ENCODE results near the gene TRABD2B. TPM values are rescaled to one million over a fixed set of nuclear protein-coding genes. Genes with fewer than 3 reads are reported as not detected.

TRABD2B gene
- polyA plus RNA-seq, 4 donors, result under 0.01 to 2.6 (median 2.2) TPM; not detected in 1

GRCh38 chr1:47742890-47743760, 254.1 kb downstream of the TRABD2B start:
- Histone ChIP-seq H3K9me3 (ENCODE audit: control insufficient read depth in 2 of 2, insufficient read depth in 1 of 2, low read depth in 1 of 2, low read length in 1 of 2) (no peaks in the 10 kb centered on the region), H3K27ac (ENCODE audit: low read depth in 1 of 3, low read length in 2 of 3) (no peak overlapping the region), H3K36me3 (ENCODE audit: control insufficient read depth in 3 of 3, insufficient read depth in 2 of 3, low read depth in 1 of 3, low read length in 3 of 3) (no peaks in the 10 kb centered on the region), H3K4me3 (ENCODE audit: low read depth in 1 of 3, low read length in 3 of 3) (no peak overlapping the region), H3K4me1 (ENCODE audit: control insufficient read depth in 3 of 3, insufficient read depth in 2 of 3, low read depth in 1 of 3, low read length in 2 of 3) (no peaks in the 10 kb centered on the region), H3K27me3 (ENCODE audit: control insufficient read depth in 3 of 3, insufficient read depth in 3 of 3, low read length in 3 of 3) (no peaks in the 10 kb centered on the region)
- 84 to 88% (median 88%) methylated on average over 8 to 9 of the region's 9 CpGs for WGBS, 3 donors
- FAIRE-seq, result no peak
- DNase-seq, result no peak

- Histone ChIP-seq H3K4me3 (ENCODE audit: low read depth in 1 of 3, low read length in 3 of 3) (no peak overlapping the region), H3K27me3 (ENCODE audit: control insufficient read depth in 3 of 3, insufficient read depth in 3 of 3, low read length in 3 of 3) (peaks cover 0 to 5% (median 0%) of the 10 kb centered on the region in 3 donors), H3K9me3 (ENCODE audit: control insufficient read depth in 2 of 2, insufficient read depth in 1 of 2, low read depth in 1 of 2, low read length in 1 of 2) (no peaks in the 10 kb centered on the region), H3K4me1 (ENCODE audit: control insufficient read depth in 3 of 3, insufficient read depth in 2 of 3, low read depth in 1 of 3, low read length in 2 of 3) (no peaks in the 10 kb centered on the region), H3K27ac (ENCODE audit: low read depth in 1 of 3, low read length in 2 of 3) (no peak overlapping the region), H3K36me3 (ENCODE audit: control insufficient read depth in 3 of 3, insufficient read depth in 2 of 3, low read depth in 1 of 3, low read length in 3 of 3) (no peaks in the 10 kb centered on the region)
- WGBS, 3 donors, result 25 to 34% (median 31%) methylated on average over 8 of the region's 8 CpGs
- FAIRE-seq, result no peak
- peak; percentile 45 to 65 for DNase-seq
These were observed 258.5 kb downstream of the TRABD2B start for GRCh38 chr1:47738560-47739182.

DNA sequence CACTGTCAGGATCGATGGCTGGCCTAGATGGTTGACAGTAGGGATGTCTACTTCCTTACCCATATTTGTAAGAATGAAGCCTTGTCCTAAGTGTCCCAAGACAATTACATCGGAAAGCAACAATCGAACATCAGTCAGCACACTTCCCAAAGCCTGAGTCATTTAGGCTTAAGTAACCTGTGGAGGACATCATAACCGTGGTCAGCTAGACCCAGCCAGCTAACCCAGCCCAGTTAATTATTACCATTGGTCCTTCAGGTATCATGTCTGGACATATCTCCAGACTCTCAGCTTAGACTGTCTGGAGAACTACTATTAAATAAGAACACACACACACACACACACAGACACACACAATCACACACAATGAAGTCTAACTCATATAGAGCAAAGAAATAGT, 264.7 kb downstream of the TRABD2B start:
- DNase-seq, result peak in 1 of 2 donors; percentile 66
- 80 to 81% (median 80%) methylated on average over 4 of the region's 4 CpGs for WGBS, 3 donors

DNA sequence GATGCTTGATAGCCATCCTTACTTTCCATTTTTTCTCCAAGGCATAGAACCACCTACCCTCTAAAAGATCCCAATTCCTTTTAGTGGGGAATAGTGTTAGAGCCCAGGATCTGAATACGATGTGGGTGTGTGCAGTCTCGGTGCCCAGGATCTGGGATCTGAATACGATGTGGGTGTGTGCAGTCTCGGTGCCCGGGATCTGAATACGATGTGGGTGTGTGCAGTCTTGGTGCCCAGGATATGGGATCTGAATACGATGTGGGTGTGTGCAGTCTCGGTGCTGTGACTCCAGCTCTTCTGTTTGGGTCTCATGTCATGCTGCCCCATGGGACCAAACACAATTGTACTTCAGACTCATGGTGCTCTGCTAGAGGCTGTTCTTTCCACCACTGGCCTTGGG, 265.5 kb downstream of the TRABD2B start:
- 52 to 68% (median 55%) methylated on average over 8 of the region's 8 CpGs for WGBS, 3 donors
- Histone ChIP-seq H3K4me3 (ENCODE audit: low read depth in 1 of 3, low read length in 3 of 3) (no peak overlapping the region), H3K36me3 (ENCODE audit: control insufficient read depth in 3 of 3, insufficient read depth in 2 of 3, low read depth in 1 of 3, low read length in 3 of 3) (no peaks in the 10 kb centered on the region), H3K4me1 (ENCODE audit: control insufficient read depth in 3 of 3, insufficient read depth in 2 of 3, low read depth in 1 of 3, low read length in 2 of 3) (peaks cover 0 to 30% (median 6%) of the 10 kb centered on the region in 3 donors), H3K27me3 (ENCODE audit: control insufficient read depth in 3 of 3, insufficient read depth in 3 of 3, low read length in 3 of 3) (no peaks in the 10 kb centered on the region), H3K27ac (ENCODE audit: low read depth in 1 of 3, low read length in 2 of 3) (peak overlapping the region in 1 of 3 donors; percentile 47), H3K9me3 (ENCODE audit: control insufficient read depth in 2 of 2, insufficient read depth in 1 of 2, low read depth in 1 of 2, low read length in 1 of 2) (peaks cover 0 to 7% of the 10 kb centered on the region in 2 donors)
- no peak for FAIRE-seq
- no peak for DNase-seq

More for the DNA sequence above, 264.7 kb downstream of the TRABD2B start:
- H3K27me3 ChIP-seq (ENCODE audit: control insufficient read depth in 3 of 3, insufficient read depth in 3 of 3, low read length in 3 of 3), result peaks cover 0 to 5% (median 0%) of the 10 kb centered on the region in 3 donors
- peaks cover 0 to 7% of the 10 kb centered on the region in 2 donors for H3K9me3 ChIP-seq (ENCODE audit: control insufficient read depth in 2 of 2, insufficient read depth in 1 of 2, low read depth in 1 of 2, low read length in 1 of 2)
- no peak overlapping the region for H3K4me3 ChIP-seq (ENCODE audit: low read depth in 1 of 3, low read length in 3 of 3)
- H3K27ac ChIP-seq (ENCODE audit: low read depth in 1 of 3, low read length in 2 of 3), result peak overlapping the region in 1 of 3 donors; percentile 74
- H3K36me3 ChIP-seq (ENCODE audit: control insufficient read depth in 3 of 3, insufficient read depth in 2 of 3, low read depth in 1 of 3, low read length in 3 of 3), result no peaks in the 10 kb centered on the region
- no peak for FAIRE-seq
- peaks cover 0 to 24% (median 3%) of the 10 kb centered on the region in 3 donors for H3K4me1 ChIP-seq (ENCODE audit: control insufficient read depth in 3 of 3, insufficient read depth in 2 of 3, low read depth in 1 of 3, low read length in 2 of 3)

- 52 to 69% (median 54%) methylated on average over 2 of the region's 2 CpGs for WGBS, 3 donors
- peak overlapping the region in 1 of 3 donors; percentile 71 for H3K27ac ChIP-seq (ENCODE audit: low read depth in 1 of 3, low read length in 2 of 3)
- peaks cover 0 to 49% (median 6%) of the 10 kb centered on the region in 3 donors for H3K4me1 ChIP-seq (ENCODE audit: control insufficient read depth in 3 of 3, insufficient read depth in 2 of 3, low read depth in 1 of 3, low read length in 2 of 3)
- H3K27me3 ChIP-seq (ENCODE audit: control insufficient read depth in 3 of 3, insufficient read depth in 3 of 3, low read length in 3 of 3), result peaks cover 0 to 6% (median 3%) of the 10 kb centered on the region in 3 donors
- no peaks in the 10 kb centered on the region for H3K36me3 ChIP-seq (ENCODE audit: control insufficient read depth in 3 of 3, insufficient read depth in 2 of 3, low read depth in 1 of 3, low read length in 3 of 3)
- peaks cover 0 to 7% of the 10 kb centered on the region in 2 donors for H3K9me3 ChIP-seq (ENCODE audit: control insufficient read depth in 2 of 2, insufficient read depth in 1 of 2, low read depth in 1 of 2, low read length in 1 of 2)
- no peak overlapping the region for H3K4me3 ChIP-seq (ENCODE audit: low read depth in 1 of 3, low read length in 3 of 3)
- no peak for DNase-seq
- peak; percentile 49 for FAIRE-seq
These were observed 267.5 kb downstream of the TRABD2B start for GRCh38 chr1:47729685-47730084.

- Histone ChIP-seq H3K9me3 (ENCODE audit: control insufficient read depth in 2 of 2, insufficient read depth in 1 of 2, low read depth in 1 of 2, low read length in 1 of 2) (peaks cover 0 to 7% of the 10 kb centered on the region in 2 donors), H3K4me3 (ENCODE audit: low read depth in 1 of 3, low read length in 3 of 3) (no peak overlapping the region), H3K36me3 (ENCODE audit: control insufficient read depth in 3 of 3, insufficient read depth in 2 of 3, low read depth in 1 of 3, low read length in 3 of 3) (no peaks in the 10 kb centered on the region), H3K27me3 (ENCODE audit: control insufficient read depth in 3 of 3, insufficient read depth in 3 of 3, low read length in 3 of 3) (peaks cover 0 to 6% (median 3%) of the 10 kb centered on the region in 3 donors), H3K4me1 (ENCODE audit: control insufficient read depth in 3 of 3, insufficient read depth in 2 of 3, low read depth in 1 of 3, low read length in 2 of 3) (peaks cover 0 to 69% (median 6%) of the 10 kb centered on the region in 3 donors), H3K27ac (ENCODE audit: low read depth in 1 of 3, low read length in 2 of 3) (peak overlapping the region in 2 of 3 donors; percentile 2 to 71)
- 25 to 62% (median 32%) methylated on average over 5 of the region's 5 CpGs for WGBS, 3 donors
- peak in 1 of 2 donors; percentile 27 for DNase-seq
- FAIRE-seq, result no peak
These were observed 269.5 kb downstream of the TRABD2B start for GRCh38 chr1:47727697-47728085.

DNA sequence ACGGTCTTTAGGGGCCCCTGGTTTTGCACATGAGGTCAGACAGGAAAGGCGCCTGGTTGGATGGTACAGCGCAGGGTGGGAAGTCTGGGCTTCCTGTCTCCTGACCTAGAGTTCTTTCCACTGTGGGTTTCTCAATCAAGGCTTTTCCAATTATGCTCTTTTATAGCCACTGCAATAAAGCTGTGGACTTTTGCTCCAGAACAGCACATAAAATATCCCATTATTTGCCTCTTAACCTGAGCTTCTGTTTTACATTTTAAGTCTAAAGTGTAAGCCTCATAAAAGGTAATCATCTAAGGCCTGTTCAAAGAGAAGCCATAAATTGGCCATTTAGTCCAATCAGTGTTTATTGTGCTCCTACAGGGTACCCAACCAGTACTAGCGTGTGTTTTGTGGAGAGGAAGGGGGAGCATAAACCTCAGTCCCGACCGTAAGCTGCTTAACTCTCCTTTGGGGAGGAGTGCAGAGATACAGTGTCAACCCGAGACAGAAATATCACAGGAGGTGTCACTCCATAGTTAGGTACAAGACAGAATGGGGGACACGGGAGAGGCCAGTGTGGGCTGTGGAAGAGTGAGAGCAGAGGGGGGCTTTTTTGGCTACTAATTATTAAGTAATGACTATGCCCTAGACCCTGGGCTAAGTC, 270.0 kb downstream of the TRABD2B start:
- peak; percentile 91 to 93 for DNase-seq
- no peak for FAIRE-seq
- Histone ChIP-seq H3K27me3 (ENCODE audit: control insufficient read depth in 3 of 3, insufficient read depth in 3 of 3, low read length in 3 of 3) (peaks cover 0 to 6% (median 3%) of the 10 kb centered on the region in 3 donors), H3K4me1 (ENCODE audit: control insufficient read depth in 3 of 3, insufficient read depth in 2 of 3, low read depth in 1 of 3, low read length in 2 of 3) (peaks cover 0 to 71% (median 6%) of the 10 kb centered on the region in 3 donors), H3K4me3 (ENCODE audit: low read depth in 1 of 3, low read length in 3 of 3) (no peak overlapping the region), H3K9me3 (ENCODE audit: control insufficient read depth in 2 of 2, insufficient read depth in 1 of 2, low read depth in 1 of 2, low read length in 1 of 2) (peaks cover 0 to 7% of the 10 kb centered on the region in 2 donors), H3K27ac (ENCODE audit: low read depth in 1 of 3, low read length in 2 of 3) (peak overlapping the region in 1 of 3 donors; percentile 74), H3K36me3 (ENCODE audit: control insufficient read depth in 3 of 3, insufficient read depth in 2 of 3, low read depth in 1 of 3, low read length in 3 of 3) (no peaks in the 10 kb centered on the region)
- 14 to 58% (median 29%) methylated on average over 8 of the region's 8 CpGs for WGBS, 3 donors

Measured in small intestine (tissue), 7 donors.